ENCODE results near the gene RAD23A. TPM values are rescaled to one million over a fixed set of nuclear protein-coding genes. Genes with fewer than 3 reads are reported as not detected.

The RAD23A gene
- total and polyA plus RNA-seq, 9 of the 15 experiments (the other 6 are each of a cell fraction or from before 2014, with no cell fraction given): 9.5 to 181 (median 101) TPM

GRCh38 chr19:12990853-12991252 lies 45.2 kb downstream of the RAD23A start:
- FAIRE-seq (peak; percentile 42), DNase-seq (ENCODE audit: extremely low read depth in 1 of 4, low spot score in 3 of 4) (no peak), ATAC-seq (no peak)
- Histone ChIP-seq H3K4me3 (no peak overlapping the region), H3K9me3 (replicated peaks; ENCODE audit: control insufficient read depth, insufficient read depth, low read depth, low read length) (no peaks in the 10 kb centered on the region), H3K4me1 (replicated peaks in 1 of 2; ENCODE audit: control insufficient read depth in 2 of 2, insufficient read depth in 2 of 2, low read length in 2 of 2) (peaks cover 8 to 37% of the 10 kb centered on the region in 2 experiments; a peak in 4 of 5 replicates), H2AFZ (ENCODE audit: low read depth, low read length) (no peak overlapping the region), H3K27ac (ENCODE audit: extremely low read depth, low read depth, low read length) (no peak overlapping the region; the same call in 2 of the 3 replicates), H3K36me3 (ENCODE audit: control insufficient read depth, insufficient read depth, low read length) (no peaks in the 10 kb centered on the region), H3K27me3 (ENCODE audit: control insufficient read depth in 2 of 2, insufficient read depth in 2 of 2, low read length in 2 of 2) (no peaks in the 10 kb centered on the region; a peak in 1 of 5 replicates), H3K79me2 (ENCODE audit: control insufficient read depth, insufficient read depth, low read length) (peaks cover 6% of the 10 kb centered on the region; the same call in 2 of the 3 replicates), H3K4me2 (ENCODE audit: insufficient read depth, low read length) (no peak overlapping the region), H3K9ac (ENCODE audit: insufficient read depth in 1 of 2, low read depth in 2 of 2, low read length in 2 of 2) (peak overlapping the region in 1 of 2 experiments; percentile 78; a peak in 2 of 4 replicates), H3K9me1 (ENCODE audit: control insufficient read depth, insufficient read depth, low read length) (no peaks in the 10 kb centered on the region), H4K20me1 (replicated peaks; ENCODE audit: control insufficient read depth, insufficient read depth, low read length) (no peaks in the 10 kb centered on the region)
- in situ Hi-C loops (cut with MboI) (no loop called here), intact Hi-C loops (cut with micrococcal nuclease) (no loop called here)
- CTCF ChIA-PET (ENCODE audit: low intra/inter-chr PET ratio): no interaction called here
- TF ChIP-seq EGR1 (conservative IDR thresholded peaks at IDR 0.05) (peak; percentile 68), ZNF384 (IDR thresholded peaks at IDR 0.05; ENCODE audit: low read depth, low read length) (no peak), HBP1 (CRISPR knock-in tag; IDR thresholded peaks at IDR 0.05) (0 out of 2 replicates have a peak, but pooled peaks have one; percentile 6)
- 48% methylated on average over 3 of the region's 3 CpGs for WGBS (ENCODE audit: insufficient coverage, low coverage, missing lambda C conversion rate)
- BruUV-seq (replicated peaks): no TSS peak
- POLR2A ChIA-PET: no interaction called here

DNA sequence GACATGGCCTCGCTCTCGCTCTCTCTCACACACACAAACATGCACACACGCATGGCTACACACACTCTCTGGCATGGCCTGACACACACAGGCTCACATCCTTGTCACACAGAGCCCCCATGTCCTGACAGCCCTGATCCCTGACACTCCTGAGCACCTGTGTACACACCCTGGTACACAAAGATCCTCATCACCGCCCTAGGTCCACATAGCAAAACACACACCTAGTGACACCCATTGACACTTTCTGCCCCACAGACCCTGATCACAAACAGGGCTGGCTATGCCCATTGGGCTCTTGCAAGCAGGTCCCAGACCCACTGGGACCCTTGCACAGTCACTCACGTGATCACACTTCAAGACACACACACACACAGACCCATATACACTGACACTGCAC lies 45.6 kb downstream of the RAD23A start:
- CTCF ChIA-PET (ENCODE audit: low intra/inter-chr PET ratio): no interaction called here
- ATAC-seq: no peak
- Histone ChIP-seq H3K27ac (ENCODE audit: extremely low read depth, low read depth, low read length) (no peak overlapping the region; the same call in 2 of the 3 replicates), H3K4me2 (ENCODE audit: insufficient read depth, low read length) (no peak overlapping the region), H2AFZ (ENCODE audit: low read depth, low read length) (no peak overlapping the region), H3K9me1 (ENCODE audit: control insufficient read depth, insufficient read depth, low read length) (no peaks in the 10 kb centered on the region), H3K9ac (ENCODE audit: insufficient read depth in 1 of 2, low read depth in 2 of 2, low read length in 2 of 2) (0 out of 4 replicates have a peak overlapping the region, but pooled peaks of 1 of the 2 experiments have one; percentile 7), H4K20me1 (replicated peaks; ENCODE audit: control insufficient read depth, insufficient read depth, low read length) (no peaks in the 10 kb centered on the region), H3K27me3 (ENCODE audit: control insufficient read depth in 2 of 2, insufficient read depth in 2 of 2, low read length in 2 of 2) (no peaks in the 10 kb centered on the region; a peak in 1 of 5 replicates), H3K4me3 (no peak overlapping the region), H3K79me2 (ENCODE audit: control insufficient read depth, insufficient read depth, low read length) (peaks cover 11% of the 10 kb centered on the region), H3K9me3 (replicated peaks; ENCODE audit: control insufficient read depth, insufficient read depth, low read depth, low read length) (no peaks in the 10 kb centered on the region), H3K4me1 (replicated peaks in 1 of 2; ENCODE audit: control insufficient read depth in 2 of 2, insufficient read depth in 2 of 2, low read length in 2 of 2) (peaks cover 8 to 38% of the 10 kb centered on the region in 2 experiments; a peak in 4 of 5 replicates), H3K36me3 (ENCODE audit: control insufficient read depth, insufficient read depth, low read length) (no peaks in the 10 kb centered on the region)
- no peak for FAIRE-seq
- WGBS (ENCODE audit: insufficient coverage, low coverage, missing lambda C conversion rate): 83% methylated on average over 5 of the region's 5 CpGs
- no peak for DNase-seq (ENCODE audit: extremely low read depth in 1 of 4, low spot score in 3 of 4)
- intact Hi-C loops (cut with micrococcal nuclease): no loop called here
- POLR2A ChIA-PET: no interaction called here
- in situ Hi-C loops (cut with MboI): no loop called here
- no TSS peak for BruUV-seq (replicated peaks)
- TF ChIP-seq MLLT1 (IDR thresholded peaks at IDR 0.05) (no peak), TOE1 (IDR thresholded peaks at IDR 0.05; ENCODE audit: borderline replicate concordance) (no peak), TOE1 (CRISPR knock-in tag; IDR thresholded peaks at IDR 0.05; ENCODE audit: borderline replicate concordance, low read depth) (no peak), PTTG1 (tag; IDR thresholded peaks at IDR 0.05; ENCODE audit: low read depth) (no peak), ZBTB33 (CRISPR knock-in tag; IDR thresholded peaks at IDR 0.05) (0 out of 2 replicates have a peak, but pooled peaks have one; percentile 11)

Data from K562 (cell line).